ENCODE results near the gene PTPRQ. TPM values are rescaled to one million over a fixed set of nuclear protein-coding genes. Genes with fewer than 3 reads are reported as not detected.
"Not testable (repeated sequence)": the region's sequence is repeated elsewhere in the genome, so short reads cannot be mapped to it uniquely, and the experiment has no call there.

The PTPRQ gene
- total RNA-seq, 1 donor from 2014 or later = not detected

DNA sequence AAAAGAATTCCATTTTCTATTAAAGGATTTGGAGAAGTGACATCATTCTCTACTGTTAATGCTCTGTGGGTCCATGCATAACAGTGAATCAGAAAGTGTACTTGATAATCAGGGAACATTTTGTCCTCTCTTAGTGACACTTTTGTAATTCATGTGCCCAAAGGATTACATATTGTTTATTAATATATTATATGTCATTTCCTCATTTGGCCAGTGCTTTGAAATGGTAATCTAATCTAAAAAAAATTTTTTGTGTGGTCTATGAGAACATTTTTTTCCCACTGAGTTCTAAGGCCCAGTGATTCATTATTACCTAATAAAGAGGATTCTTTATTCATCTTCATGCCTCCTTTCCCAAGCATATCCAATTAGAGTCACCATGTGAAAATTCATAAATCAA is 183.7 kb downstream of the PTPRQ start:
- intact Hi-C loops (cut with micrococcal nuclease) = no loop called here

DNA sequence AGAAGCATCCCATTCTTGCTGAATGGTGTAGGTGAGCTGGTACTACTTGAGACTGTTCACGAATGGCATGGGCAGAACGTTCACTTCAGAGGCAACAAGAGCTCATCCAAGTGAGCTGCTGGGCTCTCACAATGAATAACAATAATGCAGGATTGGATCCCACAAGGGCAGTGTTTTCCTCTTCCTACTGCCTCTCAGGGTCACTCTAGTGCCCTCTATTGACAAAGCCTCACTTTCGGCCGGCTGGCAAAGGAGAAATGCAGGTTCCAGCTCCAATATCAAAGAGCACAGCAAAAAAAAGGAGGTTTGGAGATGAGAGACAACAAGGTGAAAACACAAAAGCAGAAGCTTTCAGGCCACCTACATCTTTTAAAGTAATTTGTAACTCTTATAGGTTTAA is 188.8 kb downstream of the PTPRQ start:
- intact Hi-C loops (cut with micrococcal nuclease) = loop anchor here (10.0 kb wide), 1 partner anchor 1272 kb away; no protein-coding TSS in a partner anchor

DNA sequence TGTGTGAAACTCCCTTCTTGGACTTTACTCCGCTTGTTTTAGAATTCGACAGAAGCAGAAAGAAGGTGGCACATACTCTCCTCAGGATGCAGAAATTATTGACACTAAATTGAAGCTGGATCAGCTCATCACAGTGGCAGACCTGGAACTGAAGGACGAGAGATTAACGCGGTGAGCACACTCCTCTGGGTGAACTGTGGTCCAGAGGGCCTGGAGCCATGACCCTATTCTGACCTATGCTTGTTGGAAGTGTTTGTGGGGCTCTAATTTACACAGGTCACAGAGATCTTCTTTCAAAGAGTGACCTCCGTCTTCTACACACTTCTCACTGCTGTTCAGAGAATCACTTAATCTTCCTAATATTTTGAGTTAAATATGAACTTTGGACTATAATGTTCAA is 190.9 kb downstream of the PTPRQ start:
- intact Hi-C loops (cut with micrococcal nuclease) = loop anchor here (10.0 kb wide), 1 partner anchor 1270 kb away; no protein-coding TSS in a partner anchor

DNA sequence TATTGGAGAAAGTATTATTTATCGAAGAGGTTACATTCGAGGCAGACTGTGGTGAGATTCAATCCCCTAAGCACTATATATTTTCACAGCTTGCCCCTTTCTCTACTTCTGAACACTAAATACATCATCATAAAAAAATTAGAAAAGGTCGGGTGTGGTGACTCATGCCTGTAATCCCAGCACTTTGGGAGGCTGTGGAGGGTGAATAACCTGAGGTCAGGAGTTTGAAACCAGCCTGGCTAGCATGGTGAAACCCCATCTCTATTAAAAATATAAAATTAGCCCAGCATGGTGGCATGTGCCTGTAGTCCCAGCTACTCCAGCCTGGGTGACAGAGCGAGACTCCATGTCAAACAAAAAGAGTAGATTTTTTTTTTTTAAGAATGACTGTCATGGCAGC is 192.8 kb downstream of the PTPRQ start:
- intact Hi-C loops (cut with micrococcal nuclease) = loop anchor here (10.0 kb wide), 1 partner anchor 1268 kb away; no protein-coding TSS in a partner anchor

GRCh38 chr12:80641936-80642335 is 197.9 kb downstream of the PTPRQ start:
- intact Hi-C loops (cut with micrococcal nuclease) = no loop called here

DNA sequence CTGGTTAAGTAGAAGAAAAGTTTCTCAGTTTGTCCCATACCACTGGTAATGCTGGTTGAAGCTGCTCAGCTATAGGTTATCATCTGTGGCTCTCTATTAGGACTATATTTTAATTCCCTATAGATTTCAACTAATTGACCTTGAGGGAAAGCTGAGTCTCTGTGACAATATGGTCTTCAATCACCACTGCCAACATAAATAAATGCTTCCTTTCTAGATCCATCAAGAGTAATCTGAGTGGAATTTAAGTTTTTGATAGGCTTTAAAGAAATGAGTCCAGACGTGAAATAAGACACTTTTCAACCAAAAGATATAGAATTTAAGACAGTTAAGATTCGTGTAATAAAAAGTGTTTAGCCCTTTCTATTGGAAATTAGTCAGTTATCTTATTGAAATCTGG is 199.9 kb downstream of the PTPRQ start:
- intact Hi-C loops (cut with micrococcal nuclease) = no loop called here

DNA sequence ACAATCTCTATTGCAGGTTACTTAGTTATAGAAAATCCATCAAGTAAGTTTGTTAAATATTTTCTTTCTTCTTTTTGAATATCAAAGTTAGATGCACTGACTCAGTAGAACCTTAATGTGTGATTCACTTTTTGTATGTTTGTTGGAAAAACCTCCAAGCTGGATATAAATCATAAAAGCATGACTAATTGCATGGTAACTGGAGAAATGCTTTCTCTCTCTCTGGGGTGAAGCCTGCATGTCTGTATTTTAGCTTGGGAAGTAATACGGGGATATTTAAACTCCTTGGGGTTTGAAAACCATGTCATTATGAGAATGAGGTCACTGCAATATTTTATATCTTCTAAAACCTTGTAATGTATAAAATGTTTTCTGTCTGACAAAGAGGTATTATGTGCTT is 204.8 kb downstream of the PTPRQ start:
- intact Hi-C loops (cut with micrococcal nuclease) = no loop called here

GRCh38 chr12:80655751-80656150 is 211.7 kb downstream of the PTPRQ start:
- intact Hi-C loops (cut with micrococcal nuclease) = no loop called here

DNA sequence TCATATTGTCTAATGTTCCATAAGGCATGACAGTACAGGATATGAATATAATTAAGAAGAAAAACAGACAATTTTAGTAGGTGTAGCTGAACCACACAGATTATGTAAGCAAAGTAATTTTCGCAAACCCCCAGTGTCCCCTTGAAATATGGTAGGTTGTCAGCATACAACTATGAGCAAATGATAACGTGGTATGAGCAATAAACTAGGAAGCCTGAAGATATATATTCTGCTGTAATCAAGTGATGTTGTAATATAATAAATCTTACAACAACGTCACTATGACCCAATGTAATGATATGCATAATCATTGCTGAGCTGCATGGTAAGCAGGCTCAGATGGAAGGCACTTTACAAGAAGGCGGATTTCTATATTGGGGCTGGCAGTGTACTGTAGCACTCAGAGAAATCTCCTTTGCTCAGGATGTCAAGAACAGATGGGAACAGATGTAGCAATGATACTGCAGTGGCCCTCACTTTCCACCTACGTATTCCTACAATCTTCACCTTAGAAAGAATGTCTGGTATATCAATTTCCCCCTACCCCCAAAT is 215.6 kb downstream of the PTPRQ start:
- intact Hi-C loops (cut with micrococcal nuclease) = no loop called here

GRCh38 chr12:80662586-80662985 is 218.6 kb downstream of the PTPRQ start:
- intact Hi-C loops (cut with micrococcal nuclease) = no loop called here

- intact Hi-C loops (cut with micrococcal nuclease) = no loop called here
Observed at GRCh38 chr12:80670214-80670613, 226.2 kb downstream of the PTPRQ start.

DNA sequence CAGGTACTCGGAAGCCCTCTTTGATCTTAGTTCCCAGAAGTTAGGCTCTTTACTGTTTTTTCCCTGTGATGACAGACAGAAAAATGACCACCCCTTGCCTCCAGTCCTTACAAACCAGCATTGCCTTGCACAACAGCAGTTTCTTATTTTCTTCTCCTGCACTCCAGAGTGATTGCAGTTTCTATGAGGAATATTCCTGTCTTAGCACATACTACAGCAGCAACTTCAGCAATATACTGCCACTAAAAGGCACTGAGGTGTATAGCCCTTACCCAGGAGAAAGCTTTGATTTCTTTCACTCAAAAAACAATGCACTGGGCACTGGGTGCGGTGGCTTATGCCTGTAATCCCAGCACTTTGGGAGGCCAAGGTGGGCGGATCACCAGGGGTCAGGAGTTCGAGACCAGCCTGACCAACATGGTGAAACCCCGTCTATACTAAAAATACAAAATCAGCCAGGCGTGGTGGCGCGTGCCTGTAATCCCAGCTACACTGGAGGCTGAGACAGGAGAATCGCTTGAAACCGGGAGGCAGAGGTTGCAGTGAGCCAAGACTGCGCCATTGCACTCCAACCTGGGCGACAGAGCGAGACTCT is 232.1 kb downstream of the PTPRQ start:
- intact Hi-C loops (cut with micrococcal nuclease) = not testable (repeated sequence)

- intact Hi-C loops (cut with micrococcal nuclease) = no loop called here
Observed at GRCh38 chr12:80676856-80677255, 232.8 kb downstream of the PTPRQ start.

DNA sequence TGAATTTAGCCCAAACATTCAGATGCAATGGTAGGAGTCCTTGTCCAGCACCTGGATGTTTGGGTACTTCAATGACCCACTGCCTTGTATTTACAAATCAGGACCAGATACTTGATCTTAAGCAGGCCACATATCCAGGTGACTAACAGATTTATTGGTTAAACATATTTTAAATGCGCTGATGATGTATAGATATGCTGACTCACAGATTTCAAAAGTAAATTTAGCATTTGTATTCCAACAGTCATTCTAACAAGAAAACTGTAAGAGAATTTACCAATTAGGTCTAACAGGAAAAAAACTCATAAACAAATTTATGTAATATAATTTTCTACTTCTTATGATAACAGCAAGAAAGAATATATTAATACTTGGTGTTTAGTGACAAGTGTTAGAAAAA is 234.0 kb downstream of the PTPRQ start:
- intact Hi-C loops (cut with micrococcal nuclease) = no loop called here

GRCh38 chr12:80679346-80680131 is 235.5 kb downstream of the PTPRQ start:
- intact Hi-C loops (cut with micrococcal nuclease) = no loop called here

GRCh38 chr12:80681287-80681686 is 237.3 kb downstream of the PTPRQ start:
- intact Hi-C loops (cut with micrococcal nuclease) = no loop called here

DNA sequence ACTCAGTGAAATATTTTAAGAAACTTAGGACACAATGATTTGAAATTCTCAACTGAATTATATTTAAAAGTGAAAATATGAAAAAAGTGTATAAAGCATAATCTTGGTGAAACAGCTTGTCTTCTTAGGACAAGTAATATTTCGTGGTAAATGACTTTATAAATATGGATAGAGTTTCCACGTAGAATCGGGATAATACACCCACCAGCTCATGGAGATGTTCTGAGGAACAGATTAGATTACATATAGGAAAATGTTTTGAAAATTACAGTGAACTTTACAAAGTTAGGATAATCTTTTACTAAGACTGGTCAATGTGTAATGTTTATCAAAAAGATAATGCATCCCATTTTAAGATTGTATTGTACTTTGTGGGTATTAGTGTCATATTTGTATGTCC is 237.8 kb downstream of the PTPRQ start:
- intact Hi-C loops (cut with micrococcal nuclease) = no loop called here

- intact Hi-C loops (cut with micrococcal nuclease) = no loop called here
Observed at GRCh38 chr12:80684077-80684495, 240.1 kb downstream of the PTPRQ start.

GRCh38 chr12:80690090-80690489 is 246.1 kb downstream of the PTPRQ start:
- intact Hi-C loops (cut with micrococcal nuclease) = loop anchor here (10.0 kb wide), 1 partner anchor 255 kb away; no protein-coding TSS in a partner anchor

GRCh38 chr12:80690513-80690912 is 246.5 kb downstream of the PTPRQ start:
- intact Hi-C loops (cut with micrococcal nuclease) = loop anchor here (10.0 kb wide), 1 partner anchor 254 kb away; no protein-coding TSS in a partner anchor

DNA sequence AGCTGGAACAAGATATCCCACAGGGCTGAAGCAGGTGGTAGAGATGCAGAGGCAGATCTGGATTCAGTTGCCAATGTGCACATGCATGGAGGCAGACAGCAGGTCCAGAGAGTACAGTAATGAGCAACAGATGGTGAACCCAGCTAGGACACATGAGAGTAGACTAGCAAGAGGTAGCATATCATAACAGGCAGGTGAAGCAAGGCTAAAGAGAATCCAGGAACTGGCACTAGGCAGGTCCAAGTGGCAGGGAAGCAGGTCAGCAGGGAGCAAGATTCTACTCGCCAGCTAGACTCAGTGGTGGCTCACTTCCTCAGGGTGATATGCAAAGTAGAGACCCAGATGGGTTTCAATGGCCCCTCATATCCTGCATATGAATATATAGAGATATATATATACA is 248.1 kb downstream of the PTPRQ start:
- intact Hi-C loops (cut with micrococcal nuclease) = loop anchor here (10.0 kb wide), 1 partner anchor 253 kb away; no protein-coding TSS in a partner anchor

GRCh38 chr12:80697270-80697887 is 253.3 kb downstream of the PTPRQ start:
- intact Hi-C loops (cut with micrococcal nuclease) = loop anchor here (10.0 kb wide), 1 partner anchor 247 kb away; no protein-coding TSS in a partner anchor

All from T-helper 1 cell treated with Interleukin-12 subunit alpha and Interleukin-12 subunit beta and Interleukin-4 antibody, amounts not matched to agents 30 ng/mL and 1 ng/mL, for 36 hours (primary cell).